H9 (cell line): ENCODE measurements around the gene MBP. TPM values are rescaled to one million over a fixed set of nuclear protein-coding genes. Genes with fewer than 3 reads are reported as not detected.

Source experiments
- DNase-seq: peaks from one replicate; pipeline ENCODE4 v3.0.0-alpha.2; 2017
- H2AFZ ChIP-seq: one replicate; pipeline ENCODE4 v1.6.1; 2013; ENCODE audit warnings: mild to moderate bottlenecking, low read length, control low read depth, moderate library complexity
- H2AK5ac ChIP-seq: 2 replicates; pipeline ENCODE4 v1.6.1; 2013; ENCODE audit warnings: low read length, control low read depth, mixed read lengths; ENCODE audit not compliant: insufficient read length
- H2BK120ac ChIP-seq: one replicate; pipeline ENCODE4 v1.6.1; 2013; ENCODE audit warnings: low read depth, mild to moderate bottlenecking, low read length, control low read depth, inconsistent platforms; ENCODE audit not compliant: poor library complexity, severe bottlenecking
- H2BK12ac ChIP-seq: 2 replicates; pipeline ENCODE4 v1.6.1; 2013; ENCODE audit warnings: low read length, control low read depth, mixed read lengths, low read depth; ENCODE audit not compliant: insufficient read length
- H2BK15ac ChIP-seq: 2 replicates; pipeline ENCODE4 v1.6.1; 2013; ENCODE audit warnings: low read depth, low read length, control low read depth
- H2BK20ac ChIP-seq: one replicate; pipeline ENCODE4 v1.6.1; 2013; ENCODE audit warnings: low read depth, mild to moderate bottlenecking, low read length, control low read depth, inconsistent platforms; ENCODE audit not compliant: poor library complexity, severe bottlenecking
- H2BK5ac ChIP-seq: 2 replicates; pipeline ENCODE4 v1.6.1; 2013; ENCODE audit warnings: low read length, control low read depth, mixed read lengths; ENCODE audit not compliant: insufficient read length
- H3K14ac ChIP-seq: 2 replicates; pipeline ENCODE4 v1.6.1; 2013; ENCODE audit warnings: low read length, control low read depth; ENCODE audit not compliant: insufficient read depth
- H3K18ac ChIP-seq: 2 replicates; pipeline ENCODE4 v1.6.1; 2013; ENCODE audit warnings: low read depth, mild to moderate bottlenecking, mixed read lengths, low read length, control low read depth; ENCODE audit not compliant: insufficient read length
- H3K23ac ChIP-seq: 2 replicates; pipeline ENCODE4 v1.6.1; 2013; ENCODE audit warnings: low read length, control low read depth, mixed read lengths, low read depth; ENCODE audit not compliant: insufficient read length
- H3K23me2 ChIP-seq: 2 replicates; pipeline ENCODE4 v1.6.1; 2013; ENCODE audit warnings: low read depth, mild to moderate bottlenecking, mixed read lengths, low read length, control low read depth; ENCODE audit not compliant: insufficient read length, poor library complexity, severe bottlenecking
- H3K27ac ChIP-seq: 2 replicates; pipeline ENCODE4 v1.5.1; 2013; ENCODE audit warnings: low read length, control low read depth, mixed read lengths, low read depth; ENCODE audit not compliant: insufficient read length
- H3K27me3 ChIP-seq: 2 replicates; pipeline ENCODE4 v1.6.1; 2013; ENCODE audit warnings: low read length, control low read depth, inconsistent platforms; ENCODE audit not compliant: insufficient read depth
- H3K4ac ChIP-seq: 2 replicates; pipeline ENCODE4 v1.6.1; 2013; ENCODE audit warnings: low read depth, mild to moderate bottlenecking, control low read depth, inconsistent platforms, low read length, moderate library complexity
- H3K4me1 ChIP-seq: 2 replicates; pipeline ENCODE4 v1.6.1; 2013; ENCODE audit warnings: low read length, control low read depth, inconsistent platforms; ENCODE audit not compliant: insufficient read depth
- H3K4me2 ChIP-seq: 2 replicates; pipeline ENCODE4 v1.6.1; 2013; ENCODE audit warnings: low read length, control low read depth, mixed read lengths; ENCODE audit not compliant: insufficient read length, insufficient read depth
- H3K56ac ChIP-seq: 2 replicates; pipeline ENCODE4 v1.6.1; 2013; ENCODE audit warnings: low read depth, mild to moderate bottlenecking, mixed read lengths, low read length, control low read depth; ENCODE audit not compliant: insufficient read length
- H3K79me1 ChIP-seq: 2 replicates; pipeline ENCODE4 v1.6.1; 2013; ENCODE audit warnings: low read depth, mild to moderate bottlenecking, moderate library complexity, low read length, control low read depth, inconsistent platforms; ENCODE audit not compliant: insufficient read depth, poor library complexity, severe bottlenecking
- H3K79me2 ChIP-seq: 2 replicates; pipeline ENCODE4 v1.6.1; 2013; ENCODE audit warnings: low read length, control low read depth, inconsistent platforms; ENCODE audit not compliant: insufficient read depth
- H3K9ac ChIP-seq: 2 replicates; pipeline ENCODE4 v1.6.1; 2013; ENCODE audit warnings: low read length, control low read depth, mixed read lengths; ENCODE audit not compliant: insufficient read length; ENCODE audit errors: extremely low read depth
- H3K9me3 ChIP-seq: one replicate; pipeline ENCODE4 v1.6.1; 2013; ENCODE audit warnings: low read depth, low read length, inconsistent platforms; ENCODE audit not compliant: control insufficient read depth
- H3T11ph ChIP-seq: one replicate; pipeline ENCODE4 v1.6.1; 2013; ENCODE audit warnings: mild to moderate bottlenecking, low read length, control low read depth, inconsistent platforms
- H4K20me1 ChIP-seq: one replicate; pipeline ENCODE4 v1.6.1; 2013; ENCODE audit not compliant: control insufficient read depth, insufficient read length, insufficient read depth
- H4K5ac ChIP-seq: 2 replicates; pipeline ENCODE4 v1.6.1; 2013; ENCODE audit warnings: low read depth, mild to moderate bottlenecking, mixed read lengths, low read length, control low read depth; ENCODE audit not compliant: insufficient read length
- H4K8ac ChIP-seq: replicated peaks from 2 replicates; pipeline ENCODE4 v1.6.1; 2013; ENCODE audit warnings: low read length, control low read depth, mixed read lengths, low read depth; ENCODE audit not compliant: insufficient read length
- H4K91ac ChIP-seq: 2 replicates; pipeline ENCODE4 v1.6.1; 2013; ENCODE audit warnings: low read depth, mild to moderate bottlenecking, moderate library complexity, mixed read lengths, low read length, control low read depth; ENCODE audit not compliant: insufficient read length
- H3K27ac Mint-ChIP-seq, 3 experiments: 2 replicates in 2 of 3; 3 replicates in 1 of 3; pipeline ENCODE4 v1.8.0; 2020 to 2021; ENCODE audit warnings: mixed read lengths in 3 of 3, mild to moderate bottlenecking in 1 of 3, moderate library complexity in 1 of 3
- H3K27me3 Mint-ChIP-seq: 2 replicates; pipeline ENCODE4 v1.8.0; 2021; ENCODE audit warnings: low read depth, mild to moderate bottlenecking, moderate library complexity, mixed read lengths
- H3K36me3 Mint-ChIP-seq, 3 experiments: 2 replicates in 2 of 3; 3 replicates in 1 of 3; pipeline ENCODE4 v1.8.0; 2020 to 2021; ENCODE audit warnings: low read depth in 3 of 3, mixed read lengths in 3 of 3; ENCODE audit not compliant: insufficient read depth in 1 of 3
- H3K4me1 Mint-ChIP-seq, 2 experiments: 2 replicates each; pipeline ENCODE4 v1.8.0; 2020; ENCODE audit warnings: mixed read lengths in 2 of 2
- H3K4me3 Mint-ChIP-seq, 2 experiments: 2 replicates in 1 of 2; 3 replicates in 1 of 2; pipeline ENCODE4 v1.8.0; 2020 to 2021; ENCODE audit warnings: mild to moderate bottlenecking in 2 of 2, mixed read lengths in 2 of 2, moderate library complexity in 1 of 2
- H3K9me3 Mint-ChIP-seq, 2 experiments: 2 replicates in 1 of 2; 3 replicates in 1 of 2; pipeline ENCODE4 v1.8.0; 2020; ENCODE audit warnings: mild to moderate bottlenecking in 2 of 2, mixed read lengths in 2 of 2, moderate library complexity in 1 of 2
- WGBS: extraction: QIAGEN DNeasy Blood & Tissue Kit; methylation state at CpG from one replicate; pipeline ENCODE4 v1.1.7; 2013; ENCODE audit warnings: missing lambda C conversion rate, low lambda C conversion rate, mixed read lengths; ENCODE audit not compliant: insufficient read length; ENCODE audit errors: extremely low coverage; 5-methylcytosine and 5-hydroxymethylcytosine counted together
- total RNA-seq: library from RNA; stranded (reverse); gene quantifications from 2 replicates; pipeline ENCODE4 v1.2.1, GENCODE V29; 2021
- TF ChIP-seq, protein P1 (sequence below): fragments of 200-600 bp; sonication (generic); conservative IDR thresholded peaks from 3 replicates; pipeline ENCODE4 v1.8.0; 2021; ENCODE audit warnings: antibody characterized with exemption, mild to moderate bottlenecking

MBP gene
- total RNA-seq, 1 experiment from 2014 or later = 8.6 TPM

DNA sequence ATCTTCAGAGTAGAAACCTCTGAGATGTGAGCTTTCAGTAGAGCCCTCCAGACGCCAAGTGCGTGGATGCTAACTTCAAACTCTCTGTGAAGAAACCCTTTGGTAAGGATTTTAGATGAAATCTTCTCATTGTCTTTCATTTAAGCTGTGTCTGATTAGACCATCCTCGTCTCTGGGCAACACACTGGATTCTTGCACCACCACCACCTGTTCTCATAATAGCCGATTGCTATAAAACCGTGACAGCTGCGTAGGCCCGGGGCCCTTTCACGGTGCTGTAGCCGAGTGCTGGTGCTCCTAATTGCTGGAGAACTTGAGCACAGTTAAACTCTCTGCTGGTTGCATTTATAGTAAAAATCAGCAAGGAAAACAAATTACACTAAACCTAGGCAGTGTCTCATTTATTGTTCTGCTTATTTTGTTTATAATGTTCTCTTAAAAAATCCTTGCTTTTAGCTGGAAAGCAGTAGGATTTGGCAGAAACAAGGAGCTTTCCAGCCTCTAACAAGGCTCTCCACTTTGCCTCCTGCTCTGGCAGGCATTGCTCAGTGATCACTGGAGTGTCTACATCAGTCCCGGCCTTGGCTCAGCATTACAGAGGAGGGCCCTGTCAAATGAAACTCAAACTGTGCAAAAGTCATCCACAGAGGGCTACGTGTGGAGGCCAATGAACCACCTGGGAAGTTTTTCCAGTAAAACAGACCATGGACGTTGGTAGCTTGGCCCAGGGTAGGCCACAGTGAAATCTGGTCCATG lies 40.9 kb upstream of the MBP start:
- no peak overlapping the region for H3K9ac ChIP-seq
- H4K91ac ChIP-seq = no peak overlapping the region
- H3K4me1 ChIP-seq = no peaks in the 10 kb centered on the region
- H3K23me2 ChIP-seq = no peaks in the 10 kb centered on the region
- H2BK5ac ChIP-seq = no peak overlapping the region
- H4K20me1 ChIP-seq = no peaks in the 10 kb centered on the region
- no peaks in the 10 kb centered on the region for H3K79me1 ChIP-seq
- H4K8ac ChIP-seq = no peak overlapping the region
- no peaks in the 10 kb centered on the region for H3K36me3 Mint-ChIP-seq
- H2BK12ac ChIP-seq = no peak overlapping the region
- no peak overlapping the region for H2BK20ac ChIP-seq
- H3K4me1 Mint-ChIP-seq = peaks cover 7 to 9% of the 10 kb centered on the region in 2 experiments
- H3K27ac ChIP-seq = no peak overlapping the region
- no peaks in the 10 kb centered on the region for H3K27me3 ChIP-seq
- no peak overlapping the region for H3K4me2 ChIP-seq
- no peaks in the 10 kb centered on the region for H3K9me3 Mint-ChIP-seq
- TF ChIP-seq, protein P1, sequence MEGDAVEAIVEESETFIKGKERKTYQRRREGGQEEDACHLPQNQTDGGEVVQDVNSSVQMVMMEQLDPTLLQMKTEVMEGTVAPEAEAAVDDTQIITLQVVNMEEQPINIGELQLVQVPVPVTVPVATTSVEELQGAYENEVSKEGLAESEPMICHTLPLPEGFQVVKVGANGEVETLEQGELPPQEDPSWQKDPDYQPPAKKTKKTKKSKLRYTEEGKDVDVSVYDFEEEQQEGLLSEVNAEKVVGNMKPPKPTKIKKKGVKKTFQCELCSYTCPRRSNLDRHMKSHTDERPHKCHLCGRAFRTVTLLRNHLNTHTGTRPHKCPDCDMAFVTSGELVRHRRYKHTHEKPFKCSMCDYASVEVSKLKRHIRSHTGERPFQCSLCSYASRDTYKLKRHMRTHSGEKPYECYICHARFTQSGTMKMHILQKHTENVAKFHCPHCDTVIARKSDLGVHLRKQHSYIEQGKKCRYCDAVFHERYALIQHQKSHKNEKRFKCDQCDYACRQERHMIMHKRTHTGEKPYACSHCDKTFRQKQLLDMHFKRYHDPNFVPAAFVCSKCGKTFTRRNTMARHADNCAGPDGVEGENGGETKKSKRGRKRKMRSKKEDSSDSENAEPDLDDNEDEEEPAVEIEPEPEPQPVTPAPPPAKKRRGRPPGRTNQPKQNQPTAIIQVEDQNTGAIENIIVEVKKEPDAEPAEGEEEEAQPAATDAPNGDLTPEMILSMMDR = no peak
- H3T11ph ChIP-seq = no peak overlapping the region
- no CpG with 5 or more reads among the region's 12 CpGs for WGBS
- no peak overlapping the region for H3K14ac ChIP-seq
- H2BK120ac ChIP-seq = no peak overlapping the region
- H3K23ac ChIP-seq = no peak overlapping the region
- H3K4me3 Mint-ChIP-seq = no peak overlapping the region
- H2AK5ac ChIP-seq = no peak overlapping the region
- no peak overlapping the region for H3K27ac Mint-ChIP-seq
- no peak overlapping the region for H2AFZ ChIP-seq
- no peak overlapping the region for H3K18ac ChIP-seq
- H2BK15ac ChIP-seq = no peak overlapping the region
- no peak overlapping the region for H3K56ac ChIP-seq
- H3K4ac ChIP-seq = no peak overlapping the region
- H3K9me3 ChIP-seq = no peaks in the 10 kb centered on the region
- H4K5ac ChIP-seq = no peak overlapping the region
- no peaks in the 10 kb centered on the region for H3K79me2 ChIP-seq
- no peak for DNase-seq
- no peaks in the 10 kb centered on the region for H3K27me3 Mint-ChIP-seq
